Measurements from ENCODE around the gene ACVR2B. TPM values are rescaled to one million over a fixed set of nuclear protein-coding genes. Genes with fewer than 3 reads are reported as not detected.

Gene ACVR2B
- polyA plus RNA-seq, 1 donor from 2014 or later, result 33.3 TPM

GRCh38 chr3:38465588-38466154, 12.0 kb downstream of the ACVR2B start:
- H3K9me3 ChIP-seq (ENCODE audit: low read length), result peaks cover 8% of the 10 kb centered on the region
- H3K79me2 ChIP-seq (replicated peaks; ENCODE audit: insufficient read depth, low read length), result peaks cover 88% of the 10 kb centered on the region
- H4K20me1 ChIP-seq (ENCODE audit: insufficient read depth), result no peaks in the 10 kb centered on the region

GRCh38 chr3:38468765-38469164, 15.1 kb downstream of the ACVR2B start:
- Histone ChIP-seq H2AFZ (ENCODE audit: low read depth, low read length) (no peak overlapping the region), H3K9me2 (ENCODE audit: insufficient read depth, low read length) (no peaks in the 10 kb centered on the region), H3K9ac (ENCODE audit: low read length) (no peak overlapping the region), H3K4me3 (ENCODE audit: low read length) (no peak overlapping the region), H4K20me1 (ENCODE audit: insufficient read depth) (no peaks in the 10 kb centered on the region), H3K79me2 (replicated peaks; ENCODE audit: insufficient read depth, low read length) (peaks cover 90% of the 10 kb centered on the region), H3K36me3 (ENCODE audit: insufficient read depth, low read length) (no peaks in the 10 kb centered on the region), H3K27me3 (ENCODE audit: insufficient read depth, low read depth, low read length) (no peaks in the 10 kb centered on the region), H3F3A (ENCODE audit: insufficient read depth, low read length, poor library complexity, severe bottlenecking) (peaks cover 4% of the 10 kb centered on the region), H3K27ac (ENCODE audit: low read length) (no peak overlapping the region), H3K4me2 (ENCODE audit: low read length) (no peak overlapping the region), H3K9me3 (ENCODE audit: low read length) (peaks cover 8% of the 10 kb centered on the region)
- TF ChIP-seq EZH2 (IDR thresholded peaks at IDR 0.05; ENCODE audit: borderline replicate concordance, insufficient read depth, low read length, poor library complexity, severe bottlenecking), result no peak
- no peak for TF ChIP-seq MXI1 (conservative IDR thresholded peaks at IDR 0.05; ENCODE audit: poor library complexity, severe bottlenecking)
- no peak for TF ChIP-seq REST (IDR thresholded peaks at IDR 0.05; ENCODE audit: borderline replicate concordance)
- TF ChIP-seq POLR2AphosphoS5 (IDR thresholded peaks at IDR 0.05), result no peak
- TF ChIP-seq EP300 (conservative IDR thresholded peaks at IDR 0.05; ENCODE audit: poor library complexity, severe bottlenecking), result no peak

More at GRCh38 chr3:38465588-38466154, 12.0 kb downstream of the ACVR2B start:
- H3F3A ChIP-seq (ENCODE audit: insufficient read depth, low read length, poor library complexity, severe bottlenecking), result peaks cover 4% of the 10 kb centered on the region
- no peak overlapping the region for H3K9ac ChIP-seq (ENCODE audit: low read length)
- H2AFZ ChIP-seq (ENCODE audit: low read depth, low read length), result no peak overlapping the region
- H3K27ac ChIP-seq (ENCODE audit: low read length), result no peak overlapping the region
- H3K4me3 ChIP-seq (ENCODE audit: low read length), result no peak overlapping the region
- no peaks in the 10 kb centered on the region for H3K36me3 ChIP-seq (ENCODE audit: insufficient read depth, low read length)
- no peak for TF ChIP-seq MXI1 (conservative IDR thresholded peaks at IDR 0.05; ENCODE audit: poor library complexity, severe bottlenecking)
- TF ChIP-seq CTCF (IDR thresholded peaks at IDR 0.05; ENCODE audit: poor library complexity, severe bottlenecking), result no peak
- no peak for TF ChIP-seq SMC3 (conservative IDR thresholded peaks at IDR 0.05; ENCODE audit: poor library complexity)
- no peak for TF ChIP-seq REST (IDR thresholded peaks at IDR 0.05; ENCODE audit: borderline replicate concordance)
- TF ChIP-seq RAD21 (conservative IDR thresholded peaks at IDR 0.05), result no peak
- H3K9me2 ChIP-seq (ENCODE audit: insufficient read depth, low read length), result no peaks in the 10 kb centered on the region
- H3K27me3 ChIP-seq (ENCODE audit: insufficient read depth, low read depth, low read length), result no peaks in the 10 kb centered on the region
- H3K4me2 ChIP-seq (ENCODE audit: low read length), result no peak overlapping the region
